IMR-90 (cell line): ENCODE results near the gene OGDHL. TPM values are rescaled to one million over a fixed set of nuclear protein-coding genes. Genes with fewer than 3 reads are reported as not detected.

Source experiments
- ATAC-seq: fragments of 200-7000 bp; cut with Tn5 transposase; 2 replicates; pipeline ENCODE4 v1.9.1; 2020; ENCODE audit warnings: low read depth, mild to moderate bottlenecking, moderate library complexity
- BruUV-seq: library from RNA; stranded (reverse); fragments of 400-500 nt; replicated peaks from 2 replicates; lab custom pipeline; 2021; lab: Mats Ljungman, UMichigan
- CTCF ChIA-PET: fragments of 300-600 bp; formaldehyde crosslinking; extraction: SDS; loops from one replicate; lab custom pipeline; 2021; ENCODE audit warnings: antibody characterized with exemption; lab: Yijun Ruan, JAX
- POLR2A ChIA-PET: fragments of 300-600 bp; sonication (Branson Sonifier 250); formaldehyde crosslinking; loops from one replicate; lab custom pipeline; 2022; ENCODE audit warnings: antibody characterized with exemption; ENCODE audit not compliant: unreplicated experiment; lab: Charles Lee
- DNase-seq: peaks from one replicate; pipeline ENCODE4 v3.0.0; 2013
- H2AFZ ChIP-seq: replicated peaks from 2 replicates; pipeline ENCODE3; 2013; ENCODE audit warnings: low read length, mild to moderate bottlenecking; ENCODE audit not compliant: poor library complexity
- H2AK5ac ChIP-seq: 2 replicates; pipeline ENCODE4 v1.6.1; 2013; ENCODE audit warnings: low read depth, low read length, inconsistent platforms
- H2AK9ac ChIP-seq: replicated peaks from 2 replicates; pipeline ENCODE3; 2013; ENCODE audit warnings: mild to moderate bottlenecking, low read depth, low read length, moderate library complexity; ENCODE audit not compliant: poor library complexity
- H2BK120ac ChIP-seq: 2 replicates; pipeline ENCODE4 v1.6.1; 2013; ENCODE audit warnings: low read depth, low read length, inconsistent platforms
- H2BK15ac ChIP-seq: 3 replicates; pipeline ENCODE4 v1.6.1; 2013; ENCODE audit warnings: low read depth, low read length, inconsistent platforms
- H2BK20ac ChIP-seq: 2 replicates; pipeline ENCODE4 v1.6.1; 2013; ENCODE audit warnings: low read depth, mild to moderate bottlenecking, inconsistent platforms, low read length, moderate library complexity
- H2BK5ac ChIP-seq: 2 replicates; pipeline ENCODE4 v1.6.1; 2013; ENCODE audit warnings: mild to moderate bottlenecking, low read depth, low read length, inconsistent platforms; ENCODE audit not compliant: poor library complexity, severe bottlenecking
- H3K14ac ChIP-seq: replicated peaks from 2 replicates; pipeline ENCODE4 v1.6.1; 2013; ENCODE audit warnings: low read depth, low read length, inconsistent platforms
- H3K18ac ChIP-seq: 2 replicates; pipeline ENCODE4 v1.6.1; 2013; ENCODE audit warnings: low read depth, low read length, control low read depth
- H3K23ac ChIP-seq: 2 replicates; pipeline ENCODE4 v1.6.1; 2013; ENCODE audit warnings: low read depth, low read length, inconsistent platforms
- H3K27ac ChIP-seq: 2 replicates; pipeline ENCODE4 v1.5.1; 2013; ENCODE audit warnings: mild to moderate bottlenecking, control low read depth, low read length; ENCODE audit not compliant: insufficient read depth
- H3K27me3 ChIP-seq: 2 replicates; pipeline ENCODE4 v1.6.1; 2013; ENCODE audit warnings: low read length; ENCODE audit not compliant: control insufficient read depth, insufficient read depth
- H3K36me3 ChIP-seq: 2 replicates; pipeline ENCODE4 v1.6.1; 2013; ENCODE audit warnings: low read length, mixed read lengths; ENCODE audit not compliant: control insufficient read depth, insufficient read depth
- H3K4ac ChIP-seq: 2 replicates; pipeline ENCODE4 v1.6.1; 2013; ENCODE audit warnings: low read depth, low read length, inconsistent platforms
- H3K4me1 ChIP-seq: 2 replicates; pipeline ENCODE4 v1.6.1; 2013; ENCODE audit warnings: low read length, mixed read lengths; ENCODE audit not compliant: control insufficient read depth, insufficient read depth
- H3K4me2 ChIP-seq: 2 replicates; pipeline ENCODE4 v1.6.1; 2013; ENCODE audit warnings: low read depth, mild to moderate bottlenecking, control low read depth, low read length, moderate library complexity
- H3K4me3 ChIP-seq: 2 replicates; pipeline ENCODE4 v1.5.1; 2013; ENCODE audit warnings: low read depth, mild to moderate bottlenecking, control low read depth, low read length, moderate library complexity; ENCODE audit not compliant: insufficient read depth
- H3K56ac ChIP-seq: 2 replicates; pipeline ENCODE4 v1.6.1; 2013; ENCODE audit warnings: low read length, inconsistent platforms; ENCODE audit not compliant: insufficient read depth; ENCODE audit errors: extremely low read depth
- H3K79me1 ChIP-seq, 2 experiments: 2 replicates each; pipeline ENCODE4 v1.6.1; 2013; ENCODE audit warnings: low read length in 2 of 2, inconsistent platforms in 1 of 2, low read depth in 1 of 2
- H3K9ac ChIP-seq: 2 replicates; pipeline ENCODE4 v1.6.1; 2013; ENCODE audit warnings: low read depth, low read length, control low read depth
- H3K9me1 ChIP-seq: 2 replicates; pipeline ENCODE4 v1.6.1; 2013; ENCODE audit warnings: low read length, inconsistent platforms; ENCODE audit not compliant: insufficient read depth
- H3K9me3 ChIP-seq: 2 replicates; pipeline ENCODE4 v1.6.1; 2013; ENCODE audit warnings: low read length; ENCODE audit not compliant: control insufficient read depth, insufficient read depth
- H4K20me1 ChIP-seq: 2 replicates; pipeline ENCODE4 v1.6.1; 2013; ENCODE audit warnings: low read length, inconsistent platforms; ENCODE audit not compliant: insufficient read depth
- H4K5ac ChIP-seq: 2 replicates; pipeline ENCODE4 v1.6.1; 2013; ENCODE audit warnings: mild to moderate bottlenecking, low read depth, low read length, control low read depth
- H4K8ac ChIP-seq, 2 experiments: 2 replicates each; pipeline ENCODE4 v1.6.1; 2013; ENCODE audit warnings: low read depth in 2 of 2, low read length in 2 of 2, control low read depth in 1 of 2, inconsistent platforms in 1 of 2
- H4K91ac ChIP-seq: 2 replicates; pipeline ENCODE4 v1.6.1; 2013; ENCODE audit warnings: low read depth, low read length, inconsistent platforms; ENCODE audit not compliant: insufficient read depth
- BHLHE40 ChIP-seq: fragments of 150-350 bp; IDR thresholded peaks from 2 replicates; pipeline ENCODE4 v1.6.1; 2016; ENCODE audit warnings: mild to moderate bottlenecking, low read depth, low read length
- CHD1 ChIP-seq: IDR thresholded peaks from 2 replicates; pipeline ENCODE4 v1.6.1; 2012; ENCODE audit warnings: low read depth, low read length, improper control_type of control experiment
- FOS ChIP-seq: fragments of 150-350 bp; IDR thresholded peaks from 2 replicates; pipeline ENCODE4 v1.6.1; 2016; ENCODE audit warnings: low read depth, low read length
- MAFK ChIP-seq: IDR thresholded peaks from 2 replicates; pipeline ENCODE4 v1.6.1; 2012; ENCODE audit warnings: low read depth, low read length, improper control_type of control experiment
- MXI1 ChIP-seq: IDR thresholded peaks from 2 replicates; pipeline ENCODE4 v1.6.1; 2012; ENCODE audit warnings: low read depth, mild to moderate bottlenecking, low read length, moderate library complexity, borderline replicate concordance
- NFE2L2 ChIP-seq: fragments of 150-350 bp; IDR thresholded peaks from 2 replicates; pipeline ENCODE4 v1.6.1; 2016; ENCODE audit warnings: low read depth, mild to moderate bottlenecking, low read length
- POLR2A ChIP-seq: IDR thresholded peaks from 2 replicates; pipeline ENCODE4 v1.6.1; 2012; ENCODE audit warnings: mild to moderate bottlenecking, low read depth, low read length
- RAD21 ChIP-seq: IDR thresholded peaks from 2 replicates; pipeline ENCODE4 v1.6.1; 2012; ENCODE audit warnings: low read length, improper control_type of control experiment
- RFX5 ChIP-seq: IDR thresholded peaks from 2 replicates; pipeline ENCODE4 v1.8.0; 2012; ENCODE audit warnings: low read depth, mild to moderate bottlenecking, low read length, moderate library complexity
- WGBS, 2 experiments: methylation state at CpG; one replicate each; pipeline versions ENCODE4 v1.1.5 to v1.1.7; 2013; ENCODE audit warnings: missing lambda C conversion rate in 2 of 2; ENCODE audit not compliant: insufficient read length in 1 of 2; ENCODE audit errors: extremely low coverage in 2 of 2; 5-methylcytosine and 5-hydroxymethylcytosine counted together
- dilution Hi-C: fragments of 300-500 bp; cut with HindIII; formaldehyde crosslinking; loops from one replicate; pipeline ENCODE4 v1.14.3; 2018; ENCODE audit warnings: low sequenced_read_pairs; ENCODE audit not compliant: unreplicated experiment
- in situ Hi-C: fragments of 300-500 bp; cut with MboI; formaldehyde crosslinking; loops from 3 replicates; pipeline ENCODE4 v1.14.3; 2019; ENCODE audit warnings: low sequenced_read_pairs, inconsistent platforms, mixed read lengths
- intact Hi-C: fragments of 100-400 bp; cut with micrococcal nuclease; formaldehyde crosslinking; loops from 2 replicates; pipeline ENCODE4 v1.10.0; 2022
- polyA plus RNA-seq, 3 experiments: library from polyadenylated mRNA; depleted of rRNA; stranded (reverse); fragments of >200 nt; gene quantifications; 2 replicates each; pipeline ENCODE4 v1.2.3, GENCODE V29; 2012; ENCODE audit warnings: low replicate concordance in 1 of 3
- total RNA-seq: library from RNA; depleted of rRNA; stranded (reverse); fragments of >200 nt; gene quantifications from 2 replicates; pipeline ENCODE4 v1.2.3, GENCODE V29; 2012
- TF ChIP-seq, protein P1 (sequence below): fragments of 150-350 bp; IDR thresholded peaks from 2 replicates; pipeline ENCODE4 v1.6.1; 2017; ENCODE audit warnings: mild to moderate bottlenecking, antibody characterized with exemption, low read length, low read depth
- TF ChIP-seq, protein P2 (sequence below): fragments of 150-350 bp; IDR thresholded peaks from 2 replicates; pipeline ENCODE4 v1.6.1; 2016; ENCODE audit warnings: low read depth, mild to moderate bottlenecking, low read length, moderate library complexity, borderline replicate concordance

OGDHL gene
- total and polyA plus RNA-seq, 2 of the 4 experiments (the other 2 are of a cell fraction) = 0.18 to 0.27 TPM

DNA sequence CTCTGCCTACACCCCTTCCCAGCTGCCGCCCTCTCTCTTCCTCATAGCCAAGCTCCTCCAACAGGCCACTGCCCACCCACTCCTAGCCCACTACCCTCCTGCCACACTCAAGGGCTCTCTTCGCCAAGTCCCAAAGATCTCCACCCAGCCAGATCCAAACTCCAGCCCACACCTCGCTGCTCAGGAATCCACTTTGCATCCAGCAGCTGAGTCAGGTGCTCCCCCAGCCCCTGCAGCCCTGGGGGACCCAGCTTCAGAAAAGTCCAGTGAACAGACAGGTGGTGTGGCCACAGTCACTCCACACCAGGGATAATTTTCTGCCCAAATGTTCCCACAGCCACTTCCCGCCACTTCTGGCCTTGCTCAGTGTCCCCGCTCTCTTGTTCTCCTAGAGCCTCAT is 10.9 kb downstream of the OGDHL start:
- Histone ChIP-seq H4K20me1 (no peaks in the 10 kb centered on the region), H3K79me1 (no peaks in the 10 kb centered on the region), H3K9me1 (no peaks in the 10 kb centered on the region), H3K23ac (no peak overlapping the region), H2BK20ac (no peak overlapping the region), H2AFZ (no peak overlapping the region), H3K9me3 (no peaks in the 10 kb centered on the region), H2BK15ac (no peak overlapping the region), H2AK5ac (no peak overlapping the region), H3K27ac (no peak overlapping the region), H4K8ac (no peak overlapping the region), H2BK5ac (no peak overlapping the region), H3K4ac (no peak overlapping the region), H4K5ac (no peak overlapping the region), H3K27me3 (peaks cover 7% of the 10 kb centered on the region), H3K18ac (no peak overlapping the region), H4K91ac (no peak overlapping the region), H2AK9ac (no peak overlapping the region), H3K56ac (no peak overlapping the region), H3K4me1 (no peaks in the 10 kb centered on the region), H3K4me2 (no peak overlapping the region), H3K4me3 (no peak overlapping the region), H3K36me3 (no peaks in the 10 kb centered on the region), H3K14ac (no peak overlapping the region), H2BK120ac (no peak overlapping the region), H3K9ac (no peak overlapping the region)
- ATAC-seq = no peak
- BruUV-seq = no TSS peak
- no peak for DNase-seq
- WGBS, 2 experiments = 90% methylated on average over 2 of the region's 5 CpGs; no CpG with 5 or more reads in 1 of the 2 experiments
- in situ Hi-C loops (no loop called here), dilution Hi-C loops (no loop called here), intact Hi-C loops (no loop called here)
- TF ChIP-seq, protein P1, sequence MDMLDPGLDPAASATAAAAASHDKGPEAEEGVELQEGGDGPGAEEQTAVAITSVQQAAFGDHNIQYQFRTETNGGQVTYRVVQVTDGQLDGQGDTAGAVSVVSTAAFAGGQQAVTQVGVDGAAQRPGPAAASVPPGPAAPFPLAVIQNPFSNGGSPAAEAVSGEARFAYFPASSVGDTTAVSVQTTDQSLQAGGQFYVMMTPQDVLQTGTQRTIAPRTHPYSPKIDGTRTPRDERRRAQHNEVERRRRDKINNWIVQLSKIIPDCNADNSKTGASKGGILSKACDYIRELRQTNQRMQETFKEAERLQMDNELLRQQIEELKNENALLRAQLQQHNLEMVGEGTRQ = no peak
- TF ChIP-seq FOS (no peak), RFX5 (no peak), POLR2A (no peak), NFE2L2 (no peak), MAFK (no peak), BHLHE40 (no peak), CHD1 (no peak), MXI1 (no peak), RAD21 (no peak)
- TF ChIP-seq, protein P2, sequence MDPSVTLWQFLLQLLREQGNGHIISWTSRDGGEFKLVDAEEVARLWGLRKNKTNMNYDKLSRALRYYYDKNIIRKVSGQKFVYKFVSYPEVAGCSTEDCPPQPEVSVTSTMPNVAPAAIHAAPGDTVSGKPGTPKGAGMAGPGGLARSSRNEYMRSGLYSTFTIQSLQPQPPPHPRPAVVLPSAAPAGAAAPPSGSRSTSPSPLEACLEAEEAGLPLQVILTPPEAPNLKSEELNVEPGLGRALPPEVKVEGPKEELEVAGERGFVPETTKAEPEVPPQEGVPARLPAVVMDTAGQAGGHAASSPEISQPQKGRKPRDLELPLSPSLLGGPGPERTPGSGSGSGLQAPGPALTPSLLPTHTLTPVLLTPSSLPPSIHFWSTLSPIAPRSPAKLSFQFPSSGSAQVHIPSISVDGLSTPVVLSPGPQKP = no peak
- POLR2A ChIA-PET = no interaction called here
- CTCF ChIA-PET = no interaction called here
